Activated T-helper 1 cell treated with anti-CD3 and anti-CD28 coated beads, Interleukin-2, amount 50 U/mL, for 16 hours (primary cell): ENCODE results near the gene INPP4B.

ENCODE experiments used
- DNase-seq, 2 donors: peaks; one replicate each; pipeline ENCODE4 v3.0.0-alpha.2; 2020; ENCODE audit warnings: low read depth in 1 of 2, low spot score in 1 of 2

Gene INPP4B

GRCh38 chr4:142583708-142584107 is 262.4 kb downstream of the INPP4B start:
- DNase-seq = no peak

- DNase-seq = no peak
Measured at GRCh38 chr4:142582340-142582739, 263.8 kb downstream of the INPP4B start.

- no peak for DNase-seq
Measured at GRCh38 chr4:142581881-142582280, 264.2 kb downstream of the INPP4B start.

GRCh38 chr4:142579443-142579842 is 266.7 kb downstream of the INPP4B start:
- no peak for DNase-seq

GRCh38 chr4:142574306-142574705 is 271.8 kb downstream of the INPP4B start:
- DNase-seq = no peak

- DNase-seq = no peak
Measured at GRCh38 chr4:142572071-142572470, 274.0 kb downstream of the INPP4B start.

GRCh38 chr4:142567620-142568451 is 278.3 kb downstream of the INPP4B start:
- DNase-seq = no peak

- DNase-seq = peak; percentile 15 to 39
Measured at GRCh38 chr4:142567199-142567598, 278.9 kb downstream of the INPP4B start.

GRCh38 chr4:142566777-142567176 is 279.3 kb downstream of the INPP4B start:
- DNase-seq = no peak

GRCh38 chr4:142566243-142566642 is 279.9 kb downstream of the INPP4B start:
- no peak for DNase-seq

- no peak for DNase-seq
Measured at GRCh38 chr4:142565771-142566170, 280.3 kb downstream of the INPP4B start.

- DNase-seq = no peak
Measured at GRCh38 chr4:142563682-142564291, 282.3 kb downstream of the INPP4B start.

GRCh38 chr4:142559986-142560385 is 286.1 kb downstream of the INPP4B start:
- DNase-seq = no peak

GRCh38 chr4:142558851-142559250 is 287.2 kb downstream of the INPP4B start:
- no peak for DNase-seq

- DNase-seq = no peak
Measured at GRCh38 chr4:142557239-142557801, 288.8 kb downstream of the INPP4B start.

- no peak for DNase-seq
Measured at GRCh38 chr4:142556570-142557238, 289.4 kb downstream of the INPP4B start.

GRCh38 chr4:142556048-142556447 is 290.1 kb downstream of the INPP4B start:
- DNase-seq = no peak

- no peak for DNase-seq
Measured at GRCh38 chr4:142554412-142554811, 291.7 kb downstream of the INPP4B start.

- no peak for DNase-seq
Measured at GRCh38 chr4:142551517-142552305, 294.4 kb downstream of the INPP4B start.

GRCh38 chr4:142550965-142551364 is 295.1 kb downstream of the INPP4B start:
- DNase-seq = no peak
